HG02610 (cell line): ENCODE data around the gene CSNK2B.
"Not testable (repeated sequence)": the region's sequence is repeated elsewhere in the genome, so short reads cannot be mapped to it uniquely, and the experiment has no call there.

Source experiments
- ATAC-seq: cut with Tn5 transposase; IDR thresholded peaks from one replicate; pipeline ENCODE4 v1.9.1; 2021; ENCODE audit warnings: mild to moderate bottlenecking, moderate library complexity; ENCODE audit not compliant: unreplicated experiment

Gene CSNK2B

DNA sequence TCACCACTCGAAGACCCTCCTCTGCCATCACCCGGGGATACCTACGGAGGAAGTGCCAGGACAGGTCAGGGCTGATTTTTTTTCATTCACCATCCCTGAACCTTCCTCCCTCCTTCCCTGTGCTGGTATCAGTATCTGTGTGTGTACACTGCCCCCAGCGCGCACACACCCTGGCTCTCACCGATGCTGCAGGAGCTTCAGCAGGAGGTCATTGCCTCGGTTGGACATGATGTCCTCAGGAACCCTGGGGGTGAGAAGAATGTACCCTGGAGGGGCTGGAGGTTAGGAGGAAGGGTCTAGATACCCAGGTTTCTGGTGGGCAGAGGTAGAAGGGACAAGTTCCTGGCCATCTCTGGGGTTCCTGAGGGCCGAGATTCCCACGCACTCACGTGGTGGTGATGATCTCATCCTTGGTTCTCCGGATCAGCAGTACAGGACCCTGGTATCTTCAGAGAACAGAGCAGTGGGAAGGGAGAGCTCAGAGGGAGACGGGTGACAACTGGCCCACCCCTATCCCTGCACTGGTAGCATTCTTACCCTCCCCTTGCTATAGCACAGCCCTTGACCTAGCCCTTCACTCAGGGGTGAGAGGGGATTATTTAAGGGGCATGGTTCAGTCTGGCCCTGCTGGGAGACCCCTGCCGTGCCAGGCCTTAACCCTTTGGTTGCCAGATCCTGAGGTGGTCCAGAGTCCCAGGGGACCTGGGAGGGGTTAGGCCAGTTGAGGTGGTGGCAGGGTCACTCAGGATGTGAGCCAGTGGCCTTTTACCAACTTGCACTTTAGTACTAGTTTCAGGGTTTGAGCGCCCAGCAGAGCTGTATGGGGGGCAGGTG, 22.2 kb downstream of the CSNK2B start:
- no peak for ATAC-seq

DNA sequence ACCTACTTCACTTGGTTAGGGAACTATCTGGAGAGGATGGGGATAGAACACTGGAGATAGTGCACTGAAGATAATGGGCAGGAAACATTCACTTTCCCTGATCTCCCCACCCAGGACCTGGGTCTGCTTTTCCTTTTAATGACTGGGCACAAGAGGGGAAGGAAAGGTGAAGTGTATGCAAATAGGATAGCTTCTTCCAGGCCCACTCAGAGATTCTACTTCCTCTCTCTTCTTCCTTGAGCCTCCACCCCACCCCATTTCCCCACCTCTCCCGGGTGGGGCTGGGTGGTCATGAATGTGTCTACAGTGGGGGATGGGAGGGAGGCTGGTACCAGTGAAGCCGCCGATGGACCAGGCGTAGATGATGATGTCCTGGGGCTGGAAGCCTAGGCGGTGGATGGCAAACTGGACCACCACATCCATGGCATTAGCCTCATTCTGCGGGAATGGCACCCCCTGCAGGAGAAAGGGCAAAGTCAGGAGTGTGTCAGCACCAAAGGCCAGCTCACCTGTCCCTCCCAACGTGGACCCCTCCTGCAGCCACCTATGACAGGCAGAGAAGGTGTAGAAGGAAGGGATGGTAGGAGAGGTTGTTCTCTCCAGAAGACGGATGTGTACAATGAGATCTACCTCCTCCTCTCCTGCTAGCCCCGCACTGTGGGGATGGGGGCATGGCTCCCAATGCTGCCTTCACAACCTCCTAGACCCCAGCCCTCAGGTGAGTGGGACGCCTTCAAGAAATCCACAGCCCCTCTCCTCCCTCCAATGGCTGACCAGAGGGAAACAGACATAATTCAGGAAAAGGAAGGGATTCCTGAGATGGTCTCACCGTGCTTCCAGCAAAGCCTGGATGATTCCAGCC, 23.6 kb downstream of the CSNK2B start:
- no peak for ATAC-seq

DNA sequence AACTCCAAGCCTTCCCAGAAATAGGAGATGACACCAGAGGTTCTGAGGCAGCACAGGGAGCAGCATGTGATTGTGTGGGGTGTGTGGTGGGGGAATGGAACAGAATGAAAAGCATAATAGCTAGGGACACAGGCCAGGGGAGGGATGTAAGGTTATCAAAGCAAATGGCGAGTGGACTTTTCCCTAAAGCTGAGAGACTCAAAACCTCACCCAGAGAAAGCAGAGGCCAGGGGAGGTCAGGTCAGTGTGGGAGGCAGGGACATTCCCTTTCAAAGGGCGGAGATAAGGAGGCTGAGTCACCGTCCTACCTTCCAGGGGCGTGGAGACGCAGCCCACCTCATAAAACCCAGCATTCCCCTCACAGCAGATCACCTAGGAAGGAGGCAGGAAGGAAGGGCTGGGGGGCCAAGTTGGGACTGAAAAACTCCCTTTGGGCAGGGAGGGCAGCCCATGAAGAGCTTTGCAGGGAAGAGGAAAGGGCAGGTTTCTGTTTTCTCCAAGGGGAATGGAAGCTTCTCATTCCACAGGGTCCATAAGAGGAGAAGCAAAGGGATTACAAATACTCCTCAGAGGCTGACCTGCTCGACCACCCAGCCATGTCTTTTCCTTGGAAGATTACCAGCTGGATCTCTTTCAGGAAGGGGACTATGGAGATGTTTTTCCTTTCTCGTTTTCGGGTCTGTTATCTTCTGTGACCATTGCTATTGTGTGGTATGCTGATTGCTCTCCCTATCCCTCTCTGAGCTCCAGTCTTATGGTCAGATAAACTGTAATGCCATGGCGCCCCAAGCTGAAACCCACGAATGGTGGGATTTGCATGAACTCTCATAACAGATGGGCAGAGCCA, 24.6 kb downstream of the CSNK2B start:
- ATAC-seq = no peak

GRCh38 chr6:31691078-31691463, 25.2 kb downstream of the CSNK2B start:
- no peak for ATAC-seq

GRCh38 chr6:31691564-31692108, 25.8 kb downstream of the CSNK2B start:
- no peak for ATAC-seq

GRCh38 chr6:31692353-31692752, 26.5 kb downstream of the CSNK2B start:
- no peak for ATAC-seq

DNA sequence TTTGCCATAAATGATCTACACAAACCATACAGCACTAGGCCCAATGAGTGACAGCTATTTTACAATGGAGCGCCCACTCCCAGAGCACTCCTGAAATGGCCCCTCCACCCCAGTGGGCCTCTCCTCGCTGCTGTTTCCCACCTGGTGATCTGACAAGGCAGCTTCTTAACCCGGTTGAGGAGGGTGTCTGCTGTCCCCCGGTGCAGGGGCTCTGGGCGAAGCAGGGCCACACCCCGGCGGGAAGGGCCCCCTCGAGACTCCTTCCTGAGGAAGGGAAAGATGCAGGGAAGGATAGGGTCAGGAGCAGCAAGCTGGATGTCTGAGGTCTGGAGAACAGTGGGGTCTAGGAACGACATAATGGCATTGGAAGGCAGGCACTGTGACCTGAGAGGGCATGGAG, 27.0 kb downstream of the CSNK2B start:
- ATAC-seq = no peak

DNA sequence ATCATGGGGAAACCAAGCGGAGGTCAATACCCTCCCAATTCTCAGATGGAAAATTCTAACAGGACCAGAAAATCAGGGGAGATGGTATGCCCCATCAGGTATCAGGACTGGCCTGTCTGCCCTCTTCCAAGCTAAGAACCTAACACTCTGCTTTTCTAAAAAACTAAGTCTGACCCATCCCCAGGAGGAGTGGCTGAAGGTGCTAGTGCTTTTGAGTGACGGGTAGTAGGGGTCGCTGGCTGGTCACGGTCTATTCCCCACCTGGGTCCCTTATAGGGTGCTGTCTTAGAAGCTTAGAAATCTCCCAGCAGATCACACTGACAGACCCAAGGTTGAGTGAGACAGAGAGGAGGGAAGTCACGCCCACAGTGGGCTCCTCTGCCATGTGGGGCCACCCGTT, 27.7 kb downstream of the CSNK2B start:
- no peak for ATAC-seq

GRCh38 chr6:31697555-31697954, 31.7 kb downstream of the CSNK2B start:
- ATAC-seq = no peak

GRCh38 chr6:31700740-31701401, 35.0 kb downstream of the CSNK2B start:
- no peak for ATAC-seq

DNA sequence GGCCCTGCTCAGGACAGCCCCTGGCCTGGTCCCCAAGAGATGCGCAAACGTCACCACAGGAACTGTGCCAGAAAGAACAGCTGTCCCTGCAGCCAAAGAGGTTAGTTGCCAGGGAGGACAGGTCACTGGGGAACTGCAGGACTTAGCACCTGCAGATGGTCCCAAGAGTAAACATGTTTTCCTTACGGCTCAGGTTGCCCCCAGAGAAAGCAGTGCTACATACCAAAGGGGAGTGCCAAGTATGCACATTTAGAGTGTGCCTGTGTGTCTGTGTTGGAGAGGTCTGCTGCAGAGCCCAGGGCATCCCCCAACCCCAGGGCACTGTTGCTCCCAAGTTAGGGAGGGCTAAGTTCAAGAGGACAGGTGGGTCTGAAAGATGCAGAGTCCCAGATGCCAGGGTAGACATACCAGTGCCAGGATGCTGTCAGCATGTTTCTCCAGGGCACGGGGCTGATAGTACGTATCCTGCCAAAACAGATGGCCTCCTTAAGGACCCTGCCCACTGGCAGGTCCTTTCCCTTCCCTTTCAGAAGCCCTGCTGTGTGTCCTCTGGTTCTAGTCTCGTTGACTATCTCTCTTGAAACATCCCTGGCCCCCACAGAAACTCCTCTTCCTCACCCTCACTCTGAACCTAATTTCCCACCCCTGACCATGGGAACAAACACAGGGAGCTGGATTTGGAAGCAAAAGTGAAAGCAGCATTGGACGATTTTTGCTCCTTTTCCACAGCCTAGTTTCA, 36.0 kb downstream of the CSNK2B start:
- ATAC-seq = no peak

GRCh38 chr6:31702405-31702818, 36.5 kb downstream of the CSNK2B start:
- ATAC-seq = no peak

DNA sequence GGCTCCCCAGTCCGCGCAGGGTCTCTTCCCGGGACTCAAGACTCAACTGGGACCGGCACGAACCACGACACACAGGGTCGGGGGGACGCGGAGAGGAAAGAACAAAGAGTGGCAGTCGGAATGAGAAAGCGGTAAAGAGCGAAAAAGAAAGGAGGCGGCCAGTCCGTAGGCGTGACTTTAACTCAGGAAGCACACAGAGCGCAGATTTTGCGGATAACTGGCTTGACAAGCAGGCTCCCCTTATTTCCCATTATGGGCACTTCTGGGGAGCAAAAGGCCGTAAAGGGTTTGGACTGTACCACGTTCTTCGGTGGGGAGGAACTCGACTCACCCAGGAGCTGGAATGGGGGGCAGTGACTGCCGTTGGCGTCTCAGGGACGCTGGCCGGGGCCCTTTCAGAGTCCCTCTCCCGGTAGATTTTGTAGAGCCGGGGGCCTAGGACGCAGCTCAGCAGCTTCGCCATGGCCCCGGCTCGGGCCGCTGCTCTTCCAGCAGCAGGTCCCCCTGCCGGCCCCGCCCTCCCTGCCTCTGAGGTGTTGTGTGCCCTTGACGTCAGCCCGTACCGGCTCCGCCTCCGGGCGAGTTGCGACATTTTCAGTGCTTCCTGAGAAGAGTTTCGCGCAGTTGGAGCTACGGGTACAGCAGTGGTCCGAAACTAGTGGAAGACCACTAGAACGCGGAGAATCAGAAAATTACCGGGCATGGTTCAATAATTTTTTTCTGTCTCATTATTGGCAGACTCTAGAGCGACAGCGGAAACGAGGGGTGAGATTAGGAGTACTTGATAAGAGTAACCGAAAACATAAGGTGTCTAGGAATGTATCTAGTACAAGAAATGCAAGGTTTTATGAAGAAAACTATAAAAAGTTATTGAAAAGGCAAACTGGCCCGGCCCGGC, 37.2 kb downstream of the CSNK2B start, which contains the start of gene ABHD16A:
ABHD16A (minus strand) TSS at position 506 of the 898 bp plus-strand sequence; CDS start at position 463, 43 bp downstream.
- ATAC-seq = peak; percentile 92

- ATAC-seq = no peak
Observed at GRCh38 chr6:31705931-31706330, 40.1 kb downstream of the CSNK2B start.

DNA sequence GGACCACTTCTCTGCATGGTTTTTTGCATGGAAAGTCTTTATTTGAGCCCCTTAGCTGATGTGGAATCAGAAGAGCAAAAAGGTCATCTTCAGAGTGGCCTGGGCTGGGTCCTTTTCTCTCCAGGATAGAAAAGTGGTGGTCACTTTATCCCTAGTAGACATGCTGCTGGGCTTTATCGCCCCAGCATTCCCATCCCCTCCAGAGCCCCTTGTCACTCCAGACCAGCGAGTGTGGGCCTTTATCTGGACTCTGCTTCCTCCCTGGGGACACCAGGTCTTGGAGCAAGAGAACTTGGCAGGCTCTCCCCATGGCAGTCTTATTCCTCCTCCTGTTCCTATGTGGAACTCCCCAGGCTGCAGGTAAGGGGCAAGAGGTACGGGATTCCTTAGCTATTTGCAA, 40.7 kb downstream of the CSNK2B start, which contains the start of gene LY6G6F:
LY6G6F (plus strand) TSS at position 268 of the 400 bp plus-strand sequence; CDS start at position 309, 41 bp downstream.
- no peak for ATAC-seq

DNA sequence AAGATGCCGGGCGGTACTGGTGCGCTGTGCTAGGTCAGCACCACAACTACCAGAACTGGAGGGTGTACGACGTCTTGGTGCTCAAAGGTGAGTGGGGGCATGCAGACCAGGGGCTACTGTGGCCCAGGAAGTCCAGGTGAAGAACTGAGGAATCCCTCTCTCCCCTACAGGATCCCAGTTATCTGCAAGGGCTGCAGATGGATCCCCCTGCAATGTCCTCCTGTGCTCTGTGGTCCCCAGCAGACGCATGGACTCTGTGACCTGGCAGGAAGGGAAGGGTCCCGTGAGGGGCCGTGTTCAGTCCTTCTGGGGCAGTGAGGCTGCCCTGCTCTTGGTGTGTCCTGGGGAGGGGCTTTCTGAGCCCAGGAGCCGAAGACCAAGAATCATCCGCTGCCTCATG, 41.8 kb downstream of the CSNK2B start:
- ATAC-seq = no peak

DNA sequence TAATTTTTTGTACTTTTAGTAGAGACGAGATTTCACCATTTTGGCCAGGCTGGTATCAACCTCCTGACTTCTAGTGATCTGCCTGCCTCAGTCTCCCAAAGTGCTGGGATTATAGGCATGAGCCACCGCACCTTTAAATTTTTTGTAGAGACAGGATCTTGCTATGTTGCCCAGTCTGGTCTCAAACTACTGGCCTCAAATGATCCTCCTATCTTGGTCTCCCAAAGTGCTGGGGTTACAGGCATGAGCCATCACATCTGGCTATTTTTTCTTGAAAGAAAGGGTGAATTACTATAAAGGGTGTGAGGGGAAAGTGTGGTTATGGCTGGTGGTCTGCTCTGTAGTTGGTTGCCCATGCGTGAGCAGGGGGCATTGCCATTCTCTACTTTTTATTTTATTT, 42.3 kb downstream of the CSNK2B start:
- no peak for ATAC-seq

GRCh38 chr6:31709157-31709556, 43.3 kb downstream of the CSNK2B start:
- ATAC-seq = not testable (repeated sequence)
